Measurements from ENCODE around the gene MCFD2. TPM values are rescaled to one million over a fixed set of nuclear protein-coding genes. Genes with fewer than 3 reads are reported as not detected.

MCFD2 gene
- total and polyA plus RNA-seq, 2 experiments from 2014 or later: 161 to 196 TPM

DNA sequence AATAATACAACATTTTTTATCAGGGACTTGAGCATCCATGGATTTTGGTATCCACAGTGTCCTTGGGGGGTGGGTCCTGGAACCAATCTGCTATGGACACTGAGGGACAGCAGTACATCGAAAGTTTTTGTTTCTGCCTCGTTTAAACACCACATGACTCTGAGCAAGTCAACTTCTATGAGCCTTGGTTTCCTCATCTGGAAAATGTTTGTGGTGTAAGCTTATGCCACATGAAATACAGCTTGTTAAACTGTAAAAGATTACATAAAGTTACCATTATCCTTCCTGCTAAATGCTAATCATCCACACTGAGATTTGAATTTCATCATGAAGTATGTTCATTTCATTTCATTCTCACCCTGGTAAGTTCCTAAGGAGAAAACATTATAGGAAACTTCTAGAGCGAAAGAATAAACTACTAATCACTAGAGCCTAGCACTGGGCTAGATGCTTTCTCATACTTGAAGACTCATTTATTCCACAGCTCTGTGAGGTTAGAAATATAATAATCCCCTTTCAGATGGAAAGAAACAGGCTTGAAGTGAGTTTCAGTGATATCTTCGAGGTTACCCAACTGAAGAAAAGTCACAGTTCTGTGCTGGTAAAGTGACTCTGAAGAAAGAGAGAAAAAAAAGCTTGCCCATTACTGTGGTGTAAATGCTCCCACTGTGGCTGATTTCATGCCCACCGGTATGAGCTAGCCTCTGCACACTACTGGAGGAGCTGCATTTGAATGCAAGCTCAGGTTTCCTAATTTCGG is 29.2 kb downstream of the MCFD2 start:
- Histone ChIP-seq H4K20me1 (ENCODE audit: insufficient read depth, poor library complexity, severe bottlenecking) (no peaks in the 10 kb centered on the region), H3K27ac (no peak overlapping the region), H3K4me3 (no peak overlapping the region), H3K27me3 (no peaks in the 10 kb centered on the region), H3K9me2 (replicated peaks; ENCODE audit: insufficient read depth) (no peaks in the 10 kb centered on the region), H2AFZ (no peak overlapping the region), H3K79me2 (no peaks in the 10 kb centered on the region), H3K9me3 (ENCODE audit: low read depth) (no peaks in the 10 kb centered on the region), H3K4me2 (no peak overlapping the region), H3K36me3 (replicated peaks; ENCODE audit: insufficient read depth, low read depth) (no peaks in the 10 kb centered on the region), H3K4me1 (ENCODE audit: insufficient read depth) (no peaks in the 10 kb centered on the region)
- 83% methylated on average over 6 of the region's 6 CpGs for WGBS (ENCODE audit: low lambda C conversion rate, missing lambda C conversion rate)
- TF ChIP-seq EZH2 (IDR thresholded peaks at IDR 0.05; ENCODE audit: borderline replicate concordance) (no peak), CTCF (IDR thresholded peaks at IDR 0.05; ENCODE audit: poor library complexity) (no peak), EZH2phosphoT487 (IDR thresholded peaks at IDR 0.05; ENCODE audit: low read depth, severe bottlenecking, unreplicated experiment) (no peak)
- DNase-seq (ENCODE audit: low spot score): no peak

DNA sequence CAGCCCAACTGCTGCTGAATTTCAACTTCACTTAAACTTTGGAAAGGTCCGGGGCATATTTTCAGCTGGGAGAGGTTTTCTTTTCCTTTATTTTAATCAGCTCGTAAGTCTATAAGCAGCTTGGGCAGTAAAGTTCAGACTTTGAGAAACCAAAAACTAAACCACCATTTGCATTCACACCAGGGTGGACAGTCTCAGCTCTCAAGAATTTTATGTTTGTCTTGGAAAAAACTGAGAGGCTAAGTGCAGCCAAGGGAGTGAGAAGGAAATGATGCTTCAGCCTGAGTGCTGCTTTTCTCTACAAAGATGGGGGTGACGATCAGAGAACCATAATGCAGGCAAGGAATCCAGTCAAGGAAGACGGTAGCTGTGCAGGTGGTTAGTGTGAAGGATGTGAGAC is 30.2 kb downstream of the MCFD2 start:
- no peaks in the 10 kb centered on the region for H3K27me3 ChIP-seq
- DNase-seq (ENCODE audit: low spot score): no peak
- no peaks in the 10 kb centered on the region for H3K9me3 ChIP-seq (ENCODE audit: low read depth)
- no peak overlapping the region for H3K4me2 ChIP-seq
- TF ChIP-seq EZH2phosphoT487 (IDR thresholded peaks at IDR 0.05; ENCODE audit: low read depth, severe bottlenecking, unreplicated experiment) (no peak), EZH2 (IDR thresholded peaks at IDR 0.05; ENCODE audit: borderline replicate concordance) (no peak), CTCF (IDR thresholded peaks at IDR 0.05; ENCODE audit: poor library complexity) (no peak)
- H3K4me3 ChIP-seq: no peak overlapping the region
- H3K9me2 ChIP-seq (replicated peaks; ENCODE audit: insufficient read depth): no peaks in the 10 kb centered on the region
- 80% methylated on average over 4 of the region's 4 CpGs for WGBS (ENCODE audit: low lambda C conversion rate, missing lambda C conversion rate)
- H3K27ac ChIP-seq: no peak overlapping the region
- H3K79me2 ChIP-seq: no peaks in the 10 kb centered on the region
- no peak overlapping the region for H2AFZ ChIP-seq
- H4K20me1 ChIP-seq (ENCODE audit: insufficient read depth, poor library complexity, severe bottlenecking): no peaks in the 10 kb centered on the region
- H3K36me3 ChIP-seq (replicated peaks; ENCODE audit: insufficient read depth, low read depth): no peaks in the 10 kb centered on the region
- no peaks in the 10 kb centered on the region for H3K4me1 ChIP-seq (ENCODE audit: insufficient read depth)

GRCh38 chr2:46879511-46879910 is 36.1 kb downstream of the MCFD2 start:
- Histone ChIP-seq H3K4me1 (ENCODE audit: insufficient read depth) (peaks cover 4% of the 10 kb centered on the region), H3K4me3 (no peak overlapping the region), H3K9me3 (ENCODE audit: low read depth) (no peaks in the 10 kb centered on the region), H4K20me1 (ENCODE audit: insufficient read depth, poor library complexity, severe bottlenecking) (no peaks in the 10 kb centered on the region), H3K36me3 (replicated peaks; ENCODE audit: insufficient read depth, low read depth) (no peaks in the 10 kb centered on the region), H3K4me2 (no peak overlapping the region), H3K27ac (no peak overlapping the region), H2AFZ (no peak overlapping the region), H3K79me2 (no peaks in the 10 kb centered on the region), H3K9me2 (replicated peaks; ENCODE audit: insufficient read depth) (no peaks in the 10 kb centered on the region), H3K27me3 (no peaks in the 10 kb centered on the region)
- no peak for DNase-seq (ENCODE audit: low spot score)
- TF ChIP-seq EZH2phosphoT487 (IDR thresholded peaks at IDR 0.05; ENCODE audit: low read depth, severe bottlenecking, unreplicated experiment) (no peak), CTCF (IDR thresholded peaks at IDR 0.05; ENCODE audit: poor library complexity) (no peak), EZH2 (IDR thresholded peaks at IDR 0.05; ENCODE audit: borderline replicate concordance) (no peak)
